HUES6 (cell line): ENCODE data around the gene EXOC3L2.

ENCODE experiments used
- H3K27ac ChIP-seq: 2 replicates; pipeline ENCODE4 v1.7.0; 2013; ENCODE audit warnings: low read depth, mild to moderate bottlenecking, low read length, inconsistent platforms
- H3K27me3 ChIP-seq: 2 replicates; pipeline ENCODE4 v1.6.1; 2013; ENCODE audit warnings: low read length; ENCODE audit not compliant: control insufficient read depth, insufficient read depth
- H3K36me3 ChIP-seq: 2 replicates; pipeline ENCODE4 v1.6.1; 2013; ENCODE audit warnings: low read length; ENCODE audit not compliant: control insufficient read depth, insufficient read depth
- H3K4me1 ChIP-seq: 2 replicates; pipeline ENCODE4 v1.6.1; 2013; ENCODE audit warnings: low read length; ENCODE audit not compliant: control insufficient read depth, insufficient read depth
- H3K4me3 ChIP-seq: 2 replicates; pipeline ENCODE4 v1.5.1; 2013; ENCODE audit warnings: low read depth, low read length
- H3K9ac ChIP-seq: one replicate; pipeline ENCODE4 v1.6.1; 2013; ENCODE audit warnings: mild to moderate bottlenecking, low read length
- H3K9me3 ChIP-seq: 2 replicates; pipeline ENCODE4 v1.6.1; 2013; ENCODE audit warnings: low read depth, low read length; ENCODE audit not compliant: control insufficient read depth, insufficient read depth

The EXOC3L2 gene

GRCh38 chr19:45218911-45219743, 26.1 kb downstream of the EXOC3L2 start:
- no peaks in the 10 kb centered on the region for H3K36me3 ChIP-seq
- no peak overlapping the region for H3K4me3 ChIP-seq
- H3K9me3 ChIP-seq: no peaks in the 10 kb centered on the region
- peaks cover 18% of the 10 kb centered on the region for H3K4me1 ChIP-seq
- peaks cover 50% of the 10 kb centered on the region for H3K27me3 ChIP-seq
- no peak overlapping the region for H3K27ac ChIP-seq
- H3K9ac ChIP-seq: no peak overlapping the region

- no peaks in the 10 kb centered on the region for H3K36me3 ChIP-seq
- H3K27ac ChIP-seq: no peak overlapping the region
- peaks cover 18% of the 10 kb centered on the region for H3K4me1 ChIP-seq
- H3K4me3 ChIP-seq: peak overlapping the region; percentile 54
- no peaks in the 10 kb centered on the region for H3K9me3 ChIP-seq
- no peak overlapping the region for H3K9ac ChIP-seq
- H3K27me3 ChIP-seq: peaks cover 50% of the 10 kb centered on the region
These were observed 26.8 kb downstream of the EXOC3L2 start for GRCh38 chr19:45218426-45218825.

- H3K27me3 ChIP-seq: peaks cover 50% of the 10 kb centered on the region
- peaks cover 18% of the 10 kb centered on the region for H3K4me1 ChIP-seq
- no peaks in the 10 kb centered on the region for H3K9me3 ChIP-seq
- H3K36me3 ChIP-seq: no peaks in the 10 kb centered on the region
- H3K27ac ChIP-seq: no peak overlapping the region
- H3K9ac ChIP-seq: no peak overlapping the region
- peak overlapping the region; percentile 54 for H3K4me3 ChIP-seq
These were observed 27.3 kb downstream of the EXOC3L2 start for GRCh38 chr19:45217957-45218334.

- H3K4me3 ChIP-seq: peak overlapping the region; percentile 54
These were observed 27.8 kb downstream of the EXOC3L2 start for GRCh38 chr19:45217193-45217956.

GRCh38 chr19:45216667-45217066, 28.5 kb downstream of the EXOC3L2 start:
- no peaks in the 10 kb centered on the region for H3K36me3 ChIP-seq
- H3K9me3 ChIP-seq: no peaks in the 10 kb centered on the region
- peaks cover 22% of the 10 kb centered on the region for H3K4me1 ChIP-seq
- H3K9ac ChIP-seq: no peak overlapping the region
- no peak overlapping the region for H3K27ac ChIP-seq
- peaks cover 50% of the 10 kb centered on the region for H3K27me3 ChIP-seq
- peak overlapping the region; percentile 54; the same call in 1 of the 2 replicates for H3K4me3 ChIP-seq

More at GRCh38 chr19:45217193-45217956, 27.8 kb downstream of the EXOC3L2 start:
- no peak overlapping the region for H3K27ac ChIP-seq
- H3K9ac ChIP-seq: peak overlapping the region; percentile 31
- H3K9me3 ChIP-seq: no peaks in the 10 kb centered on the region
- peaks cover 50% of the 10 kb centered on the region for H3K27me3 ChIP-seq
- no peaks in the 10 kb centered on the region for H3K36me3 ChIP-seq
- peaks cover 18% of the 10 kb centered on the region for H3K4me1 ChIP-seq

- H3K27me3 ChIP-seq: peaks cover 48% of the 10 kb centered on the region
- H3K27ac ChIP-seq: no peak overlapping the region
- H3K9ac ChIP-seq: no peak overlapping the region
- H3K36me3 ChIP-seq: no peaks in the 10 kb centered on the region
- peak overlapping the region; percentile 55 for H3K4me3 ChIP-seq
- no peaks in the 10 kb centered on the region for H3K9me3 ChIP-seq
- peaks cover 22% of the 10 kb centered on the region for H3K4me1 ChIP-seq
These were observed 29.6 kb downstream of the EXOC3L2 start for GRCh38 chr19:45215391-45216191.

GRCh38 chr19:45213031-45213430, 32.2 kb downstream of the EXOC3L2 start:
- Histone ChIP-seq H3K27me3 (peaks cover 32% of the 10 kb centered on the region), H3K9me3 (no peaks in the 10 kb centered on the region), H3K4me1 (peaks cover 16% of the 10 kb centered on the region), H3K36me3 (no peaks in the 10 kb centered on the region), H3K9ac (no peak overlapping the region), H3K27ac (no peak overlapping the region), H3K4me3 (no peak overlapping the region)

GRCh38 chr19:45211751-45212381, 33.3 kb downstream of the EXOC3L2 start:
- Histone ChIP-seq H3K4me3 (no peak overlapping the region), H3K36me3 (no peaks in the 10 kb centered on the region), H3K9me3 (no peaks in the 10 kb centered on the region), H3K27me3 (peaks cover 21% of the 10 kb centered on the region), H3K9ac (no peak overlapping the region), H3K27ac (no peak overlapping the region), H3K4me1 (peaks cover 12% of the 10 kb centered on the region)

- H3K36me3 ChIP-seq: no peaks in the 10 kb centered on the region
- no peak overlapping the region for H3K4me3 ChIP-seq
- no peak overlapping the region for H3K27ac ChIP-seq
- no peak overlapping the region for H3K9ac ChIP-seq
- H3K9me3 ChIP-seq: no peaks in the 10 kb centered on the region
- no peaks in the 10 kb centered on the region for H3K4me1 ChIP-seq
- H3K27me3 ChIP-seq: no peaks in the 10 kb centered on the region
These were observed 38.9 kb downstream of the EXOC3L2 start for GRCh38 chr19:45206328-45206727.

GRCh38 chr19:45205810-45206209, 39.4 kb downstream of the EXOC3L2 start:
- Histone ChIP-seq H3K27me3 (no peaks in the 10 kb centered on the region), H3K4me1 (no peaks in the 10 kb centered on the region), H3K36me3 (no peaks in the 10 kb centered on the region), H3K27ac (no peak overlapping the region), H3K9ac (no peak overlapping the region), H3K4me3 (no peak overlapping the region), H3K9me3 (no peaks in the 10 kb centered on the region)
